DMS53 (cell line): ENCODE measurements around the gene C3orf18.
"Not testable (repeated sequence)": the region's sequence is repeated elsewhere in the genome, so short reads cannot be mapped to it uniquely, and the experiment has no call there.

ENCODE experiments used
- DNase-seq: peaks from one replicate; lab custom pipeline; 2025; lab: John Stamatoyannopoulos, UW

Gene C3orf18

GRCh38 chr3:50523279-50523811, 44.2 kb downstream of the C3orf18 start:
- DNase-seq: no peak

- DNase-seq: no peak
These were observed 46.0 kb downstream of the C3orf18 start for GRCh38 chr3:50521572-50521971.

GRCh38 chr3:50520849-50521248, 46.7 kb downstream of the C3orf18 start:
- DNase-seq: no peak

GRCh38 chr3:50519471-50520089, 48.0 kb downstream of the C3orf18 start:
- DNase-seq: peak; percentile 58

GRCh38 chr3:50518436-50518835, 49.1 kb downstream of the C3orf18 start:
- no peak for DNase-seq

GRCh38 chr3:50517721-50518206, 49.8 kb downstream of the C3orf18 start:
- no peak for DNase-seq

GRCh38 chr3:50516440-50516871, 51.1 kb downstream of the C3orf18 start:
- no peak for DNase-seq

GRCh38 chr3:50515565-50516439, 51.7 kb downstream of the C3orf18 start:
- DNase-seq: no peak

GRCh38 chr3:50512908-50513307, 54.6 kb downstream of the C3orf18 start:
- DNase-seq: not testable (repeated sequence)

GRCh38 chr3:50512131-50512530, 55.4 kb downstream of the C3orf18 start:
- no peak for DNase-seq

- no peak for DNase-seq
These were observed 57.2 kb downstream of the C3orf18 start for GRCh38 chr3:50510325-50510724.

- DNase-seq: no peak
These were observed 57.8 kb downstream of the C3orf18 start for GRCh38 chr3:50509715-50510114.

- DNase-seq: no peak
These were observed 58.7 kb downstream of the C3orf18 start for GRCh38 chr3:50508821-50509220.
